Mesenchymal stem cell (in vitro differentiated cells and primary cell): Measurements from ENCODE around the gene BEGAIN. TPM values are rescaled to one million over a fixed set of nuclear protein-coding genes. Genes with fewer than 3 reads are reported as not detected.

Experiments used
- DNase-seq: peaks from one replicate; pipeline ENCODE4 v3.0.0-alpha.2; 2013
- H2AFZ ChIP-seq: one replicate; pipeline ENCODE4 v1.6.1; 2013; ENCODE audit warnings: low read depth, mild to moderate bottlenecking, control low read depth, inconsistent platforms, low read length, moderate library complexity
- H2AK5ac ChIP-seq: 2 replicates; pipeline ENCODE4 v1.6.1; 2013; ENCODE audit warnings: low read length, moderate library complexity, mild to moderate bottlenecking, inconsistent platforms; ENCODE audit not compliant: severe bottlenecking
- H2BK120ac ChIP-seq: one replicate; pipeline ENCODE4 v1.6.1; 2013; ENCODE audit warnings: low read depth, mild to moderate bottlenecking, inconsistent platforms, low read length, moderate library complexity
- H2BK12ac ChIP-seq, 2 experiments: one replicate each; pipeline ENCODE4 v1.6.1; 2013; ENCODE audit warnings: inconsistent platforms in 2 of 2, low read length in 2 of 2, mild to moderate bottlenecking in 2 of 2, moderate library complexity in 2 of 2, control low read depth in 1 of 2
- H2BK15ac ChIP-seq: one replicate; pipeline ENCODE4 v1.6.1; 2013; ENCODE audit warnings: mild to moderate bottlenecking, low read depth, inconsistent platforms; ENCODE audit not compliant: poor library complexity, severe bottlenecking
- H2BK5ac ChIP-seq: 2 replicates; pipeline ENCODE4 v1.6.1; 2013; ENCODE audit warnings: low read depth, mild to moderate bottlenecking, low read length, control low read depth, inconsistent platforms; ENCODE audit not compliant: poor library complexity, severe bottlenecking
- H3K14ac ChIP-seq, 2 experiments: one replicate each; pipeline ENCODE4 v1.6.1; 2013; ENCODE audit warnings: inconsistent platforms in 2 of 2, low read length in 2 of 2, control low read depth in 1 of 2, mild to moderate bottlenecking in 1 of 2, moderate library complexity in 1 of 2
- H3K18ac ChIP-seq, 2 experiments: one replicate each; pipeline ENCODE4 v1.6.1; 2013; ENCODE audit warnings: inconsistent platforms in 2 of 2, low read length in 2 of 2, control low read depth in 1 of 2, low read depth in 1 of 2, mild to moderate bottlenecking in 1 of 2
- H3K23ac ChIP-seq, 2 experiments: one replicate each; pipeline ENCODE4 v1.6.1; 2013; ENCODE audit warnings: inconsistent platforms in 2 of 2, low read length in 2 of 2, mild to moderate bottlenecking in 2 of 2, moderate library complexity in 2 of 2, control low read depth in 1 of 2
- H3K27ac ChIP-seq: 2 replicates; pipeline ENCODE4 v1.5.1; 2013; ENCODE audit warnings: mild to moderate bottlenecking, moderate library complexity, low read length, control low read depth, inconsistent platforms; ENCODE audit not compliant: poor library complexity, severe bottlenecking
- H3K27me3 ChIP-seq, 2 experiments: 2 replicates each; pipeline versions ENCODE4 v1.6.1 to v1.7.0; 2013; ENCODE audit warnings: low read length in 2 of 2, mild to moderate bottlenecking in 2 of 2, moderate library complexity in 2 of 2, control low read depth in 1 of 2, inconsistent platforms in 1 of 2; ENCODE audit not compliant: control insufficient read depth in 1 of 2, insufficient read depth in 1 of 2
- H3K36me3 ChIP-seq, 2 experiments: 2 replicates each; pipeline versions ENCODE4 v1.6.1 to v1.7.0; 2013; ENCODE audit warnings: low read length in 2 of 2, control low read depth in 1 of 2, inconsistent platforms in 1 of 2, low read depth in 1 of 2, mild to moderate bottlenecking in 1 of 2; ENCODE audit not compliant: insufficient read depth in 2 of 2, control insufficient read depth in 1 of 2
- H3K4ac ChIP-seq, 2 experiments: one replicate each; pipeline ENCODE4 v1.6.1; 2013; ENCODE audit warnings: inconsistent platforms in 2 of 2, low read length in 2 of 2, mild to moderate bottlenecking in 2 of 2, moderate library complexity in 2 of 2, control low read depth in 1 of 2, low read depth in 1 of 2
- H3K4me1 ChIP-seq: 2 replicates; pipeline ENCODE4 v1.6.1; 2013; ENCODE audit warnings: low read depth, low read length, control low read depth; ENCODE audit not compliant: control insufficient read depth, insufficient read depth
- H3K4me2 ChIP-seq: 2 replicates; pipeline ENCODE4 v1.6.1; 2013; ENCODE audit warnings: low read length, mild to moderate bottlenecking, inconsistent platforms; ENCODE audit not compliant: poor library complexity, severe bottlenecking
- H3K4me3 ChIP-seq, 2 experiments: 2 replicates each; pipeline versions ENCODE4 v1.5.1 to v1.7.0; 2013; ENCODE audit warnings: low read length in 2 of 2, mild to moderate bottlenecking in 2 of 2, control low read depth in 1 of 2, low read depth in 1 of 2; ENCODE audit not compliant: insufficient read depth in 1 of 2
- H3K79me1 ChIP-seq: replicated peaks from 2 replicates; pipeline ENCODE4 v1.6.1; 2013; ENCODE audit warnings: mild to moderate bottlenecking, control low read depth, low read length, inconsistent platforms; ENCODE audit not compliant: poor library complexity, severe bottlenecking
- H3K9ac ChIP-seq: 2 replicates; pipeline ENCODE4 v1.7.0; 2013; ENCODE audit warnings: mild to moderate bottlenecking, low read length, moderate library complexity
- H3K9me3 ChIP-seq: 2 replicates; pipeline ENCODE4 v1.7.0; 2013; ENCODE audit warnings: mild to moderate bottlenecking, low read length; ENCODE audit not compliant: control insufficient read depth
- H4K8ac ChIP-seq: one replicate; pipeline ENCODE4 v1.6.1; 2013; ENCODE audit warnings: inconsistent platforms, mild to moderate bottlenecking, low read length, moderate library complexity
- H4K91ac ChIP-seq: one replicate; pipeline ENCODE4 v1.6.1; 2013; ENCODE audit warnings: mild to moderate bottlenecking, low read length, inconsistent platforms
- WGBS: methylation state at CpG from one replicate; pipeline ENCODE4 v1.1.7; 2013; ENCODE audit warnings: mixed read lengths; 5-methylcytosine and 5-hydroxymethylcytosine counted together
- small RNA-seq: library from polyadenylated mRNA; stranded (forward); fragments of <200 nt; extraction: miRNeasy Mini kit (QIAGEN cat#:217004); gene quantifications from one replicate; pipeline ENCODE3, GENCODE V24; 2013; ENCODE audit warnings: low read depth

The BEGAIN gene

GRCh38 chr14:100488057-100488456, 99.2 kb downstream of the BEGAIN start:
- DNase-seq, result no peak
- Histone ChIP-seq H3K18ac (no peak overlapping the region), H4K91ac (no peak overlapping the region), H2BK5ac (no peak overlapping the region), H3K23ac (no peak overlapping the region), H3K4me1 (no peaks in the 10 kb centered on the region), H3K4ac (no peak overlapping the region), H2AK5ac (no peak overlapping the region), H3K9me3 (no peaks in the 10 kb centered on the region), H3K9ac (no peak overlapping the region), H3K27ac (no peak overlapping the region), H2BK15ac (no peak overlapping the region), H3K14ac (no peak overlapping the region), H3K27me3 (no peaks in the 10 kb centered on the region), H3K79me1 (peaks cover 13% of the 10 kb centered on the region), H3K4me2 (no peak overlapping the region), H3K4me3 (no peak overlapping the region), H3K36me3 (peaks cover 8 to 13% of the 10 kb centered on the region in 2 experiments), H2AFZ (no peak overlapping the region), H2BK12ac (no peak overlapping the region), H2BK120ac (no peak overlapping the region), H4K8ac (no peak overlapping the region)
- WGBS, result 47% methylated on average over 7 of the region's 7 CpGs

GRCh38 chr14:100487304-100487703, 99.9 kb downstream of the BEGAIN start:
- peaks cover 19% of the 10 kb centered on the region for H3K79me1 ChIP-seq
- no peak overlapping the region for H3K18ac ChIP-seq
- peaks cover 8 to 13% of the 10 kb centered on the region in 2 experiments for H3K36me3 ChIP-seq
- H3K9me3 ChIP-seq, result no peaks in the 10 kb centered on the region
- H3K4ac ChIP-seq, result no peak overlapping the region
- H2AK5ac ChIP-seq, result no peak overlapping the region
- no peak overlapping the region for H3K27ac ChIP-seq
- no peak overlapping the region for H3K4me3 ChIP-seq
- H2BK120ac ChIP-seq, result no peak overlapping the region
- no peaks in the 10 kb centered on the region for H3K27me3 ChIP-seq
- H2BK15ac ChIP-seq, result no peak overlapping the region
- H3K4me2 ChIP-seq, result no peak overlapping the region
- H3K23ac ChIP-seq, result no peak overlapping the region
- DNase-seq, result no peak
- no peak overlapping the region for H2BK12ac ChIP-seq
- no peak overlapping the region for H2BK5ac ChIP-seq
- no peak overlapping the region for H2AFZ ChIP-seq
- H4K8ac ChIP-seq, result no peak overlapping the region
- no peak overlapping the region for H4K91ac ChIP-seq
- no peak overlapping the region for H3K14ac ChIP-seq
- H3K9ac ChIP-seq, result no peak overlapping the region
- no peaks in the 10 kb centered on the region for H3K4me1 ChIP-seq

Small RNA genes lying within 50 kb of the gene (small RNA-seq; reads per million reads assigned to genes)
- gene RN7SKP92, result not detected
